Measurements from ENCODE around the gene GMFB.

GMFB gene

GRCh38 chr14:54488646-54489317 lies at the start of gene GMFB:
GMFB (minus strand) TSS chr14:54488980; CDS start chr14:54488927, 53 bp downstream.
- DNase-seq, result peak; percentile 90

GRCh38 chr14:54538055-54538454 lies 49.3 kb upstream of the GMFB start:
- DNase-seq, result no peak

- no peak for DNase-seq
These were observed 48.9 kb upstream of the GMFB start for GRCh38 chr14:54537651-54538050.

- DNase-seq, result no peak
These were observed 46.9 kb upstream of the GMFB start for GRCh38 chr14:54535646-54536045.

- peak; percentile 35 for DNase-seq
These were observed 46.3 kb upstream of the GMFB start for GRCh38 chr14:54535126-54535525.

GRCh38 chr14:54533100-54533499 lies 44.3 kb upstream of the GMFB start:
- no peak for DNase-seq

GRCh38 chr14:54532111-54533012 lies 43.6 kb upstream of the GMFB start:
- DNase-seq, result no peak

GRCh38 chr14:54529811-54530210 lies 41.0 kb upstream of the GMFB start:
- peak; percentile 59 for DNase-seq

GRCh38 chr14:54528973-54529372 lies 40.2 kb upstream of the GMFB start:
- DNase-seq, result no peak

GRCh38 chr14:54524410-54524809 lies 35.6 kb upstream of the GMFB start:
- DNase-seq, result no peak

- no peak for DNase-seq
These were observed 27.9 kb upstream of the GMFB start for GRCh38 chr14:54516709-54517108.

GRCh38 chr14:54515670-54516069 lies 26.9 kb upstream of the GMFB start:
- no peak for DNase-seq

- no peak for DNase-seq
These were observed 23.6 kb upstream of the GMFB start for GRCh38 chr14:54512393-54512792.

GRCh38 chr14:54509546-54510501 lies 21.0 kb upstream of the GMFB start, which contains the start of gene CGRRF1:
CGRRF1 (plus strand) TSS chr14:54509906; CDS start chr14:54509960, 54 bp downstream.
- peak; percentile 98 for DNase-seq

GRCh38 chr14:54503486-54503885 lies 14.7 kb upstream of the GMFB start:
- peak; percentile 59 for DNase-seq

- DNase-seq, result no peak
These were observed 13.8 kb upstream of the GMFB start for GRCh38 chr14:54502602-54503001.

GRCh38 chr14:54501480-54501879 lies 12.7 kb upstream of the GMFB start:
- no peak for DNase-seq

- no peak for DNase-seq
These were observed 12.0 kb upstream of the GMFB start for GRCh38 chr14:54500744-54501143.

- no peak for DNase-seq
These were observed 9.8 kb upstream of the GMFB start for GRCh38 chr14:54498579-54498978.

GRCh38 chr14:54498095-54498531 lies 9.3 kb upstream of the GMFB start:
- no peak for DNase-seq

GRCh38 chr14:54497224-54497623 lies 8.4 kb upstream of the GMFB start:
- no peak for DNase-seq

GRCh38 chr14:54493293-54493692 lies 4.5 kb upstream of the GMFB start:
- DNase-seq, result no peak

Measured in HCEC 1CT (cell line).